ENCODE data around the gene FAM171A2.

- TF ChIP-seq CTCF (IDR thresholded peaks at IDR 0.05; ENCODE audit: low read length) (no peak), EZH2 (optimal IDR thresholded peaks at IDR 0.05; ENCODE audit: low read depth, low read length) (no peak)
Measured at GRCh38 chr17:44379887-44380286, 16.2 kb upstream of the FAM171A2 start.
